HAP-1 (cell line): Measurements from ENCODE around the gene VAMP4.
A peak's percentile ranks its signal among the peaks of the same experiment; 100 is the strongest.
"Not testable (repeated sequence)": the region's sequence is repeated elsewhere in the genome, so short reads cannot be mapped to it uniquely, and the experiment has no call there.

Experiments
- DNase-seq, 2 experiments: peaks; one replicate each; pipeline ENCODE4 v3.0.0-alpha.2; 2016 to 2020; ENCODE audit warnings: low spot score in 2 of 2
- H3K27me3 ChIP-seq: fragments of 250-450 bp; sonication (Bioruptor Pico); 2 replicates; pipeline ENCODE4 v1.5.1; 2020; ENCODE audit warnings: low read depth, mild to moderate bottlenecking, moderate library complexity
- H3K36me3 ChIP-seq: fragments of 250-450 bp; sonication (Bioruptor Pico); replicated peaks from 2 replicates; pipeline ENCODE4 v1.5.1; 2020; ENCODE audit warnings: mild to moderate bottlenecking
- H3K4me1 ChIP-seq: fragments of 250-450 bp; sonication (Bioruptor Pico); 2 replicates; pipeline ENCODE4 v1.5.1; 2020; ENCODE audit warnings: mild to moderate bottlenecking
- H3K4me3 ChIP-seq: fragments of 250-450 bp; sonication (Bioruptor Pico); 2 replicates; pipeline ENCODE4 v1.5.1; 2020; ENCODE audit warnings: mild to moderate bottlenecking, moderate library complexity
- H3K9me3 ChIP-seq: fragments of 250-450 bp; sonication (Bioruptor Pico); 2 replicates; pipeline ENCODE4 v1.5.1; 2020; ENCODE audit warnings: mild to moderate bottlenecking, moderate library complexity
- in situ Hi-C: fragments of 300-500 bp; cut with MboI; formaldehyde crosslinking; loops from 3 replicates; pipeline ENCODE4 v1.14.3; 2020; ENCODE audit warnings: low sequenced_read_pairs, inconsistent platforms, mixed read lengths

Gene VAMP4

GRCh38 chr1:171712341-171712740 is 29.5 kb downstream of the VAMP4 start:
- in situ Hi-C loops = no loop called here
- DNase-seq = no peak
- Histone ChIP-seq H3K36me3 (no peaks in the 10 kb centered on the region), H3K9me3 (no peaks in the 10 kb centered on the region), H3K27me3 (no peaks in the 10 kb centered on the region), H3K4me1 (peaks cover 4% of the 10 kb centered on the region), H3K4me3 (no peak overlapping the region)

- H3K9me3 ChIP-seq = no peaks in the 10 kb centered on the region
- DNase-seq = no peak
- in situ Hi-C loops = no loop called here
- no peak overlapping the region for H3K4me3 ChIP-seq
- H3K36me3 ChIP-seq = no peaks in the 10 kb centered on the region
- H3K27me3 ChIP-seq = no peaks in the 10 kb centered on the region
- peaks cover 4% of the 10 kb centered on the region for H3K4me1 ChIP-seq
Measured at GRCh38 chr1:171711643-171712042, 30.2 kb downstream of the VAMP4 start.

- Histone ChIP-seq H3K36me3 (no peaks in the 10 kb centered on the region), H3K27me3 (no peaks in the 10 kb centered on the region), H3K9me3 (no peaks in the 10 kb centered on the region), H3K4me3 (no peak overlapping the region), H3K4me1 (peaks cover 3% of the 10 kb centered on the region)
- no peak for DNase-seq
- in situ Hi-C loops = no loop called here
Measured at GRCh38 chr1:171707583-171707982, 34.3 kb downstream of the VAMP4 start.

GRCh38 chr1:171702598-171702997 is 39.3 kb downstream of the VAMP4 start:
- Histone ChIP-seq H3K4me3 (no peak overlapping the region), H3K4me1 (peaks cover 3% of the 10 kb centered on the region), H3K27me3 (no peaks in the 10 kb centered on the region), H3K36me3 (no peaks in the 10 kb centered on the region), H3K9me3 (no peaks in the 10 kb centered on the region)
- no peak for DNase-seq
- in situ Hi-C loops = no loop called here

- H3K9me3 ChIP-seq = no peaks in the 10 kb centered on the region
- no peaks in the 10 kb centered on the region for H3K36me3 ChIP-seq
- no peak for DNase-seq
- no peak overlapping the region for H3K4me3 ChIP-seq
- no peaks in the 10 kb centered on the region for H3K27me3 ChIP-seq
- in situ Hi-C loops = no loop called here
- H3K4me1 ChIP-seq = no peaks in the 10 kb centered on the region
Measured at GRCh38 chr1:171699531-171699930, 42.3 kb downstream of the VAMP4 start.

- H3K27me3 ChIP-seq, in situ Hi-C loops, H3K4me1 ChIP-seq, H3K4me3 ChIP-seq, H3K36me3 ChIP-seq, H3K9me3 ChIP-seq: not testable (repeated sequence)
- DNase-seq = peak in 1 of 2 experiments; percentile 26
Measured at GRCh38 chr1:171695772-171696171, 46.1 kb downstream of the VAMP4 start.

GRCh38 chr1:171693541-171693940 is 48.3 kb downstream of the VAMP4 start:
- H3K27me3 ChIP-seq, H3K36me3 ChIP-seq, in situ Hi-C loops, DNase-seq, H3K9me3 ChIP-seq, H3K4me3 ChIP-seq, H3K4me1 ChIP-seq: not testable (repeated sequence)

- no peak overlapping the region for H3K4me3 ChIP-seq
- DNase-seq = no peak
- no peaks in the 10 kb centered on the region for H3K9me3 ChIP-seq
- H3K4me1 ChIP-seq = no peaks in the 10 kb centered on the region
- no peaks in the 10 kb centered on the region for H3K27me3 ChIP-seq
- H3K36me3 ChIP-seq = no peaks in the 10 kb centered on the region
- in situ Hi-C loops = no loop called here
Measured at GRCh38 chr1:171683870-171684269, 58.0 kb downstream of the VAMP4 start.

- no peaks in the 10 kb centered on the region for H3K9me3 ChIP-seq
- H3K27me3 ChIP-seq = peaks cover 2% of the 10 kb centered on the region; the same call in 1 of the 2 replicates
- DNase-seq = no peak
- no peaks in the 10 kb centered on the region for H3K4me1 ChIP-seq
- no peaks in the 10 kb centered on the region for H3K36me3 ChIP-seq
- no peak overlapping the region for H3K4me3 ChIP-seq
- in situ Hi-C loops = no loop called here
Measured at GRCh38 chr1:171680339-171680738, 61.5 kb downstream of the VAMP4 start.

- H3K36me3 ChIP-seq = no peaks in the 10 kb centered on the region
- peaks cover 3% of the 10 kb centered on the region; the same call in 1 of the 2 replicates for H3K27me3 ChIP-seq
- H3K4me3 ChIP-seq = no peak overlapping the region
- no peaks in the 10 kb centered on the region for H3K9me3 ChIP-seq
- H3K4me1 ChIP-seq = no peaks in the 10 kb centered on the region
- DNase-seq = no peak
- in situ Hi-C loops = no loop called here
Measured at GRCh38 chr1:171676823-171677222, 65.0 kb downstream of the VAMP4 start.

GRCh38 chr1:171674431-171675405 is 67.1 kb downstream of the VAMP4 start:
- no peak for DNase-seq

GRCh38 chr1:171670739-171671138 is 71.1 kb downstream of the VAMP4 start:
- in situ Hi-C loops = no loop called here
- no peak overlapping the region for H3K4me3 ChIP-seq
- no peaks in the 10 kb centered on the region for H3K4me1 ChIP-seq
- no peaks in the 10 kb centered on the region for H3K9me3 ChIP-seq
- H3K27me3 ChIP-seq = peaks cover 14% of the 10 kb centered on the region
- DNase-seq = no peak
- H3K36me3 ChIP-seq = no peaks in the 10 kb centered on the region

More at GRCh38 chr1:171674431-171675405, 67.1 kb downstream of the VAMP4 start:
- Histone ChIP-seq H3K36me3 (no peaks in the 10 kb centered on the region), H3K27me3 (peaks cover 3% of the 10 kb centered on the region; the same call in 1 of the 2 replicates), H3K4me1 (no peaks in the 10 kb centered on the region), H3K9me3 (no peaks in the 10 kb centered on the region), H3K4me3 (no peak overlapping the region)
- in situ Hi-C loops = no loop called here

GRCh38 chr1:171668372-171668771 is 73.5 kb downstream of the VAMP4 start:
- no peaks in the 10 kb centered on the region for H3K36me3 ChIP-seq
- no peaks in the 10 kb centered on the region for H3K4me1 ChIP-seq
- no peak for DNase-seq
- in situ Hi-C loops = no loop called here
- H3K4me3 ChIP-seq = no peak overlapping the region
- no peaks in the 10 kb centered on the region for H3K9me3 ChIP-seq
- peaks cover 17% of the 10 kb centered on the region for H3K27me3 ChIP-seq

GRCh38 chr1:171666114-171666769 is 75.6 kb downstream of the VAMP4 start:
- Histone ChIP-seq H3K36me3 (no peaks in the 10 kb centered on the region), H3K9me3 (no peaks in the 10 kb centered on the region), H3K27me3 (peaks cover 17% of the 10 kb centered on the region), H3K4me3 (no peak overlapping the region), H3K4me1 (no peaks in the 10 kb centered on the region)
- in situ Hi-C loops = no loop called here
- no peak for DNase-seq
